HG03135 (cell line): Measurements from ENCODE around the gene DACT2.

Experiments
- ATAC-seq: cut with Tn5 transposase; IDR thresholded peaks from one replicate; pipeline ENCODE4 v1.9.1; 2021; ENCODE audit warnings: mild to moderate bottlenecking, moderate library complexity; ENCODE audit not compliant: unreplicated experiment

DACT2 gene

GRCh38 chr6:168349718-168350210 is 30.2 kb upstream of the DACT2 start:
- no peak for ATAC-seq

- no peak for ATAC-seq
Observed at GRCh38 chr6:168348186-168348585, 28.6 kb upstream of the DACT2 start.

GRCh38 chr6:168347615-168348014 is 28.0 kb upstream of the DACT2 start:
- no peak for ATAC-seq

GRCh38 chr6:168347053-168347452 is 27.5 kb upstream of the DACT2 start:
- no peak for ATAC-seq

GRCh38 chr6:168345896-168346754 is 26.5 kb upstream of the DACT2 start:
- ATAC-seq: no peak

GRCh38 chr6:168345266-168345665 is 25.7 kb upstream of the DACT2 start:
- ATAC-seq: no peak

- ATAC-seq: no peak
Observed at GRCh38 chr6:168344338-168344737, 24.8 kb upstream of the DACT2 start.

- no peak for ATAC-seq
Observed at GRCh38 chr6:168343239-168344150, 23.9 kb upstream of the DACT2 start.

GRCh38 chr6:168342636-168343035 is 23.1 kb upstream of the DACT2 start:
- ATAC-seq: no peak

GRCh38 chr6:168341280-168341900 is 21.8 kb upstream of the DACT2 start:
- no peak for ATAC-seq

- ATAC-seq: no peak
Observed at GRCh38 chr6:168340819-168341218, 21.2 kb upstream of the DACT2 start.

- no peak for ATAC-seq
Observed at GRCh38 chr6:168338777-168339176, 19.2 kb upstream of the DACT2 start.

- ATAC-seq: no peak
Observed at GRCh38 chr6:168336967-168337366, 17.4 kb upstream of the DACT2 start.

GRCh38 chr6:168333989-168334388 is 14.4 kb upstream of the DACT2 start:
- no peak for ATAC-seq

- no peak for ATAC-seq
Observed at GRCh38 chr6:168333491-168333890, 13.9 kb upstream of the DACT2 start.

- no peak for ATAC-seq
Observed at GRCh38 chr6:168333039-168333438, 13.5 kb upstream of the DACT2 start.

GRCh38 chr6:168332020-168332419 is 12.4 kb upstream of the DACT2 start:
- no peak for ATAC-seq

GRCh38 chr6:168331058-168331457 is 11.5 kb upstream of the DACT2 start:
- no peak for ATAC-seq

- no peak for ATAC-seq
Observed at GRCh38 chr6:168330403-168330802, 10.8 kb upstream of the DACT2 start.

- ATAC-seq: no peak
Observed at GRCh38 chr6:168328086-168328485, 8.5 kb upstream of the DACT2 start.
